AG09309 (cell line): ENCODE results near the gene COA3.
A peak's percentile ranks its signal among the peaks of the same experiment; 100 is the strongest.

Experiments used
- DNase-seq: peaks from one replicate; pipeline ENCODE4 v3.0.0-alpha.2; 2010; ENCODE audit warnings: low read depth
- H3K4me3 ChIP-seq: 2 replicates; pipeline ENCODE4 v1.5.1; 2011; ENCODE audit warnings: mild to moderate bottlenecking, low read depth, low read length, moderate library complexity; ENCODE audit not compliant: control insufficient read depth
- CTCF ChIP-seq: IDR thresholded peaks from 2 replicates; pipeline ENCODE4 v1.5.1; 2011; ENCODE audit warnings: mild to moderate bottlenecking, low read depth, low read length, inconsistent platforms; ENCODE audit not compliant: insufficient read depth, control insufficient read depth; ENCODE audit errors: missing control alignments

COA3 gene

GRCh38 chr17:42818379-42818778, 19.9 kb upstream of the COA3 start:
- no peak overlapping the region for H3K4me3 ChIP-seq
- DNase-seq = no peak
- no peak for TF ChIP-seq CTCF

GRCh38 chr17:42817866-42818265, 19.4 kb upstream of the COA3 start:
- no peak for DNase-seq
- TF ChIP-seq CTCF = no peak
- no peak overlapping the region for H3K4me3 ChIP-seq

GRCh38 chr17:42814633-42815399, 16.3 kb upstream of the COA3 start:
- DNase-seq = peak; percentile 46
- no peak overlapping the region for H3K4me3 ChIP-seq
- no peak for TF ChIP-seq CTCF

GRCh38 chr17:42809250-42809649, 10.7 kb upstream of the COA3 start:
- no peak overlapping the region for H3K4me3 ChIP-seq
- DNase-seq = peak; percentile 62
- TF ChIP-seq CTCF = no peak

- no peak for DNase-seq
- no peak for TF ChIP-seq CTCF
- no peak overlapping the region for H3K4me3 ChIP-seq
Observed at GRCh38 chr17:42806249-42806648, 7.7 kb upstream of the COA3 start.

- DNase-seq = no peak
- H3K4me3 ChIP-seq = no peak overlapping the region
Observed at GRCh38 chr17:42804918-42805367, 6.4 kb upstream of the COA3 start.

More at GRCh38 chr17:42804918-42805367, 6.4 kb upstream of the COA3 start:
- no peak for TF ChIP-seq CTCF
